GM06990 (cell line): ENCODE results near the gene FEM1C.

ENCODE experiments used
- DNase-seq: peaks from one replicate; pipeline ENCODE4 v3.0.0-alpha.2; 2011; ENCODE audit not compliant: insufficient read length; ENCODE audit errors: extremely low read depth
- H3K27me3 ChIP-seq: replicated peaks from 2 replicates; pipeline ENCODE4 v1.6.0; 2011; ENCODE audit warnings: low read length; ENCODE audit not compliant: control insufficient read depth, insufficient read depth
- H3K36me3 ChIP-seq: 2 replicates; pipeline ENCODE4 v1.5.1; 2011; ENCODE audit warnings: low read length; ENCODE audit not compliant: control insufficient read depth, insufficient read depth
- H3K4me3 ChIP-seq: replicated peaks from 2 replicates; pipeline ENCODE4 v1.5.1; 2011; ENCODE audit warnings: low read depth, mild to moderate bottlenecking, control low read depth, low read length
- TF ChIP-seq, protein P1 (sequence below): IDR thresholded peaks from 2 replicates; pipeline ENCODE4 v1.5.1; 2011; ENCODE audit warnings: low read length, control low read depth, mild to moderate bottlenecking, inconsistent platforms; ENCODE audit not compliant: insufficient read depth, poor library complexity, severe bottlenecking

Gene FEM1C

GRCh38 chr5:115503420-115503819, 41.2 kb downstream of the FEM1C start:
- Histone ChIP-seq H3K4me3 (no peak overlapping the region), H3K36me3 (no peaks in the 10 kb centered on the region), H3K27me3 (no peaks in the 10 kb centered on the region)
- TF ChIP-seq, protein P1, sequence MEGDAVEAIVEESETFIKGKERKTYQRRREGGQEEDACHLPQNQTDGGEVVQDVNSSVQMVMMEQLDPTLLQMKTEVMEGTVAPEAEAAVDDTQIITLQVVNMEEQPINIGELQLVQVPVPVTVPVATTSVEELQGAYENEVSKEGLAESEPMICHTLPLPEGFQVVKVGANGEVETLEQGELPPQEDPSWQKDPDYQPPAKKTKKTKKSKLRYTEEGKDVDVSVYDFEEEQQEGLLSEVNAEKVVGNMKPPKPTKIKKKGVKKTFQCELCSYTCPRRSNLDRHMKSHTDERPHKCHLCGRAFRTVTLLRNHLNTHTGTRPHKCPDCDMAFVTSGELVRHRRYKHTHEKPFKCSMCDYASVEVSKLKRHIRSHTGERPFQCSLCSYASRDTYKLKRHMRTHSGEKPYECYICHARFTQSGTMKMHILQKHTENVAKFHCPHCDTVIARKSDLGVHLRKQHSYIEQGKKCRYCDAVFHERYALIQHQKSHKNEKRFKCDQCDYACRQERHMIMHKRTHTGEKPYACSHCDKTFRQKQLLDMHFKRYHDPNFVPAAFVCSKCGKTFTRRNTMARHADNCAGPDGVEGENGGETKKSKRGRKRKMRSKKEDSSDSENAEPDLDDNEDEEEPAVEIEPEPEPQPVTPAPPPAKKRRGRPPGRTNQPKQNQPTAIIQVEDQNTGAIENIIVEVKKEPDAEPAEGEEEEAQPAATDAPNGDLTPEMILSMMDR = no peak
- DNase-seq = no peak

- Histone ChIP-seq H3K4me3 (no peak overlapping the region), H3K36me3 (no peaks in the 10 kb centered on the region), H3K27me3 (no peaks in the 10 kb centered on the region)
- TF ChIP-seq, protein P1 = no peak
- DNase-seq = no peak
These were observed 42.9 kb downstream of the FEM1C start for GRCh38 chr5:115501464-115502210.

- Histone ChIP-seq H3K27me3 (no peaks in the 10 kb centered on the region), H3K36me3 (no peaks in the 10 kb centered on the region), H3K4me3 (no peak overlapping the region)
- no peak for DNase-seq
- TF ChIP-seq, protein P1 = no peak
These were observed 44.4 kb downstream of the FEM1C start for GRCh38 chr5:115500225-115500624.

DNA sequence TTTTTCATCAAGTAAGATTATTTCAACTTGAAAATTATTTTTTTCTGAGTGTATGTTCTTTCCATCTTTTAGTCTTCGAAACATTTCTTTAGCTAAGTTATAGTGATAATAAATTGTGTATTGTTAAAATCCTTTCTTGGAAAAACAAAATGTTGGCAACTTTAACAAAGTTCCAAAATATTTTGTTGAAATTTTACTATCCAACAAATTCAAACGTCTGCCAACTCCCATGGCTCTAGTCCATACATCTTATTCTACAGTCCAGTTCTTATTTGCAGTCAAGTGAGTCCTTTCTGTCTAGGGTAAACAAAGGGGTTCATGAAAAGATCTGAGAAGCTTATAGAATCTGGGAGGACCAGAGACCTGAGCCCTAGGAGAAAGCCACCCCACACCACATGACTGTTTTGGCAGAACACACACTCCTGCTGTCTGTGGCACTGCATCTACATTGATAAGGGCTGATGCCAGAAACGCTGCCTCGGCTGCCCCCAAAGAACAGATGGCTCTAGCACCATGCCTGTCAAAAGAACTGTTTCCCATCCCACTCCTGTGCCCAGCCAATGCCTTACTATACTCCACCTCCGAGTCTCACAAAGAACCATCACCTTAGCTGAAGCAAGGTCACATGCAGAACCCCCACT, 47.5 kb downstream of the FEM1C start:
- Histone ChIP-seq H3K36me3 (no peaks in the 10 kb centered on the region), H3K27me3 (no peaks in the 10 kb centered on the region), H3K4me3 (no peak overlapping the region)
- TF ChIP-seq, protein P1 = no peak
- no peak for DNase-seq

DNA sequence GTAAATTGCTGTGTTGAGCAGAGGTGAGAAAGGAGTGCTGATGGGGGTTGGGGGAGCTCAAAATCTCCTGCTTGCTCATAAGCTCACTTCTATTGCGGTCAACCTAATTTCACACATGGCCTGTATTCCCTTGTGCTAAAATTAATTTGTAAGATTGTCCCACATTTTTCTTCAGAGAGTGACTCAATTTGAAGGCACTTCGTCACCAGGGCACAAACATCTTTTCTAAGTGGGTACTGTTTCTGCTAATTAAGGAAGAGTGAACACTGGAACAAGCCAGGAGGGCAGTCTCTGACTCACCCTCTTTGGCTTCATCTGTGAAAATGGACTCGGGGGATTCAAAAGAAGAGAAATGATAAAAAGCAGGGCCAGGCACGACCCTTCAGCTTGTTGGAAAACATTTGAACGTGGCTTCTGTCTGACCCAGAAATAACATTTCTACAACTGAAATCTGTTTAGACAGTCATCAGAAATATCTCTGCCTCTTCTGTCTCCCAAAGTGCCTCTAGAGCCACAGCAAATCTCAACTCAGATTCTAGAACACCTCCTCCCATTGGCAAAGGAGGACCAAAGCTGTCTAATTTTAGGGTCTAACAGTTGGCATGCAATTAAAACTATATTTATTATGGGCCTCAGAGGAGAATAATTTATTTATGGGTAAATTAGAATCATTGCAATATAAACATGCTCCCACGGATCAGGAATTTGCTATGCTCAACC, 49.8 kb downstream of the FEM1C start:
- Histone ChIP-seq H3K4me3 (no peak overlapping the region), H3K36me3 (no peaks in the 10 kb centered on the region), H3K27me3 (no peaks in the 10 kb centered on the region)
- peak; percentile 53 for DNase-seq
- TF ChIP-seq, protein P1 = no peak
